GM18511 (cell line): ENCODE measurements around the gene IL21.

Experiments used
- ATAC-seq: cut with Tn5 transposase; IDR thresholded peaks from one replicate; pipeline ENCODE4 v1.9.1; 2021; ENCODE audit warnings: mild to moderate bottlenecking, moderate library complexity; ENCODE audit not compliant: unreplicated experiment

The IL21 gene

GRCh38 chr4:122635205-122635604, 14.3 kb upstream of the IL21 start:
- peak; percentile 36 for ATAC-seq

GRCh38 chr4:122633211-122633610, 12.3 kb upstream of the IL21 start:
- ATAC-seq: no peak

- peak; percentile 85 for ATAC-seq
Measured at GRCh38 chr4:122632396-122633143, 11.7 kb upstream of the IL21 start.

GRCh38 chr4:122625156-122625555, 4.3 kb upstream of the IL21 start:
- ATAC-seq: no peak

- ATAC-seq: no peak
Measured at GRCh38 chr4:122624205-122624604, 3.3 kb upstream of the IL21 start.

GRCh38 chr4:122623637-122624166, 2.8 kb upstream of the IL21 start:
- no peak for ATAC-seq

GRCh38 chr4:122622400-122622799, 1.5 kb upstream of the IL21 start:
- ATAC-seq: no peak

- no peak for ATAC-seq
Measured at GRCh38 chr4:122619611-122620010, 1.3 kb downstream of the IL21 start.

- ATAC-seq: no peak
Measured at GRCh38 chr4:122617597-122618593, 3.0 kb downstream of the IL21 start.

- no peak for ATAC-seq
Measured at GRCh38 chr4:122616915-122617596, 3.8 kb downstream of the IL21 start.

GRCh38 chr4:122614621-122615020, 6.2 kb downstream of the IL21 start:
- no peak for ATAC-seq

- ATAC-seq: no peak
Measured at GRCh38 chr4:122612540-122612939, 8.3 kb downstream of the IL21 start.

- no peak for ATAC-seq
Measured at GRCh38 chr4:122606364-122607043, 14.4 kb downstream of the IL21 start.

GRCh38 chr4:122604146-122604545, 16.7 kb downstream of the IL21 start:
- ATAC-seq: no peak

- no peak for ATAC-seq
Measured at GRCh38 chr4:122603156-122603574, 17.7 kb downstream of the IL21 start.

- peak; percentile 77 for ATAC-seq
Measured at GRCh38 chr4:122602277-122603142, 18.4 kb downstream of the IL21 start.

- no peak for ATAC-seq
Measured at GRCh38 chr4:122591196-122591595, 29.7 kb downstream of the IL21 start.

GRCh38 chr4:122588453-122589238, 32.2 kb downstream of the IL21 start:
- no peak for ATAC-seq

GRCh38 chr4:122584519-122584918, 36.3 kb downstream of the IL21 start:
- peak; percentile 68 for ATAC-seq
